GM20000 (cell line): ENCODE measurements around the gene ALDH1A3.

Experiments
- DNase-seq: peaks from one replicate; pipeline ENCODE4 v3.0.0; 2012; ENCODE audit warnings: low spot score
- TF ChIP-seq, protein P1 (sequence below): IDR thresholded peaks from 2 replicates; pipeline ENCODE4 v1.5.1; 2012; ENCODE audit warnings: mild to moderate bottlenecking, control low read depth; ENCODE audit errors: extremely low read depth, missing control alignments

Gene ALDH1A3

DNA sequence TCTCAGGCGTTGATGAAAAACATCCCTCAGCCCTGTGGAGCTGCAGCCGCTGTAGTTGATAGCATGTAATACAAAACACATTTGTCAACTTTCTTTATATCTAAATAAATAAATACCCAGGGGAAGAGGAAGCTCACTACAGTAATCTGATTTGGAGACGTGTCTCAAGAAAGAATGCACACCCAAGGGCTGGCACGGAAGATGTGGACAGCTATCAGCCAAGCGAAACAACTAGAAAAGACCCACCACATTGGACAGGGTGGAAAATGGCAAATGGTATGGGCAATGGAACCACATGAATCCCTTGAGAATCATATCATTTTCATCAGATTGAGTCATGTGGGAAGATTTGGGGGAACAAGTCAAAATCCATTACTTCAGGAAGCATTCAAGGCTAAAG, 43.1 kb upstream of the ALDH1A3 start:
- TF ChIP-seq, protein P1, sequence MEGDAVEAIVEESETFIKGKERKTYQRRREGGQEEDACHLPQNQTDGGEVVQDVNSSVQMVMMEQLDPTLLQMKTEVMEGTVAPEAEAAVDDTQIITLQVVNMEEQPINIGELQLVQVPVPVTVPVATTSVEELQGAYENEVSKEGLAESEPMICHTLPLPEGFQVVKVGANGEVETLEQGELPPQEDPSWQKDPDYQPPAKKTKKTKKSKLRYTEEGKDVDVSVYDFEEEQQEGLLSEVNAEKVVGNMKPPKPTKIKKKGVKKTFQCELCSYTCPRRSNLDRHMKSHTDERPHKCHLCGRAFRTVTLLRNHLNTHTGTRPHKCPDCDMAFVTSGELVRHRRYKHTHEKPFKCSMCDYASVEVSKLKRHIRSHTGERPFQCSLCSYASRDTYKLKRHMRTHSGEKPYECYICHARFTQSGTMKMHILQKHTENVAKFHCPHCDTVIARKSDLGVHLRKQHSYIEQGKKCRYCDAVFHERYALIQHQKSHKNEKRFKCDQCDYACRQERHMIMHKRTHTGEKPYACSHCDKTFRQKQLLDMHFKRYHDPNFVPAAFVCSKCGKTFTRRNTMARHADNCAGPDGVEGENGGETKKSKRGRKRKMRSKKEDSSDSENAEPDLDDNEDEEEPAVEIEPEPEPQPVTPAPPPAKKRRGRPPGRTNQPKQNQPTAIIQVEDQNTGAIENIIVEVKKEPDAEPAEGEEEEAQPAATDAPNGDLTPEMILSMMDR: no peak

DNA sequence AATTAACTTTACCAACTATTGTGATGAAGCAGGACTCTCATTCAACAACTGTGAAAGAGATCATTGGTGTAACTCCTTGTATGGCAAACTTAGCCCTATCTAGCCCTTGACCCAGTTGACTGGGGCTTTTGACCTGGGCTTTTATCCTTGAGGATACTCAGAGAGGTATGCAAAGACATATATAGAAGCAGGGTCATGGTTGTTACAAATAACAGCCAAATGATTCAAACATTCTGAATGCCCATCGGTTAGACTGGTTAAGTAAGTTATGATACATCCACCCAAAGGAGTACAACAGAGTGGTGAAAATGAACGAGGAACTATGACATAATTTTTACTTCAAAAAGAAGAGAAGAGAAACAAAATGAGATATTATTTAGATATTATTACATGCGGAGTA, 38.2 kb upstream of the ALDH1A3 start:
- TF ChIP-seq, protein P1: no peak
- no peak for DNase-seq

More for the DNA sequence above, 43.1 kb upstream of the ALDH1A3 start:
- DNase-seq: no peak

DNA sequence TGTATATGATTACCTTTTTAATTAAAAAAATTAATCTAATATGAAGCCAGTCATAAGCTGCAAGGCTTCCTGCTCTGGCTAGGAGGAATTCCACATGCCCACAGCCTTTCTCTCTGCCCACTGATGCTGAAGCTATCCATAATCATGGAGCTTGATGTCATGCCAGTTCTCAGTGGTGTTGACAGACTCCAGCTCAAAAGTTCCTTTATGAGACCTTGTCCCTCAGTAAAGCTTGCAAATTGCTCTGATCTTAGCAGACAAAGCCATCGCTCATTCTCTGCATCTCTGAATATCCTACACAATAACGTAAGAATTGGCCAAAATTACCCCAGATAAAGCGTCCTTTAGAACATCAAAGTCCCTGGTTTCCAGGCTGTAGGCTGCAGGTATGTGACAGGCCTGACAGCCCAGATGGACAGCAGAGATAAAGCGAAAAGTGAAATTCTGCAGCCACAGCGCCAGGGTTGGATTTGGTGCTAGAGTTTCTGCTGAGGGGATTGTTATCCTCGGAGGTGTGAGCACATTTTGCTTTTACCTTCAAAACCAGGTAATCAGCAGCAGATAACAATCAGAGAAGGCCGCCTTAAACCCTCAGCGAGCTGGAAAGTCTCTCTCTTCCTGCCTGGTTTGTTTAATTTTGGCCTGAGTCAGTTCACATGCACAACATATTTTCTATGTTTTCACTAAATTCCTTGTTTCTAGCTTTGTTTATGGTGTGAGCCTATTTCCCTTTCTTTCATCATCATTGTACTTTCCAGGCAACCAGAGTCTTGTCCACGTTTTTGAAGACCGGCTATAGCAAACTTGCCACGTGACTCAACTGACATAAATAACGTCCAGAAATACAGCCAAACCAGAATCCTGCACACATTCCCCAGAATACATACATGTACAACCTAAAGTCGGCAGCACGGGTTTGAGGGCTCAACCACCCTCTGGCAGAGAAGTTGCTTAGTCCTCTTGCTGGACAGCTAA, 36.6 kb upstream of the ALDH1A3 start:
- TF ChIP-seq, protein P1: no peak
- no peak for DNase-seq

DNA sequence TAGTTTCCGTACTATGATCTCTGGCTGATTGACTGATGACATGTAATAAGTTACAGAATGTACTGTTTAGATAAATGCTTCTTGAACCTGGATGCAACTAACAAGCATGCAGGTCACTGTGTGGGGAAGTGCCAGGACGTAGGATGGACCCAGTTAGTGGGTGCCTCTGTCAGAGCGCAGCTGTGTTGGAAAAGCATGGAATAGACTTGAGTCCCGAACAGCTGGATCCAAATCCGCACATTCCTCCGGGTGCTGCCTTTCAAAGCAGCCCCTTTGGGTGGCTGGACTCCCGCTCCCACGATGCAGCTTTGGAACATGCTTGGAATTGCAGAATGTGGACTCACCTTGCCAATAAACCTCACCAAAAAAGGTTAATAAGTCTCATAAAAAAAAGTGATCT, 35.5 kb upstream of the ALDH1A3 start:
- no peak for DNase-seq
- TF ChIP-seq, protein P1: no peak

DNA sequence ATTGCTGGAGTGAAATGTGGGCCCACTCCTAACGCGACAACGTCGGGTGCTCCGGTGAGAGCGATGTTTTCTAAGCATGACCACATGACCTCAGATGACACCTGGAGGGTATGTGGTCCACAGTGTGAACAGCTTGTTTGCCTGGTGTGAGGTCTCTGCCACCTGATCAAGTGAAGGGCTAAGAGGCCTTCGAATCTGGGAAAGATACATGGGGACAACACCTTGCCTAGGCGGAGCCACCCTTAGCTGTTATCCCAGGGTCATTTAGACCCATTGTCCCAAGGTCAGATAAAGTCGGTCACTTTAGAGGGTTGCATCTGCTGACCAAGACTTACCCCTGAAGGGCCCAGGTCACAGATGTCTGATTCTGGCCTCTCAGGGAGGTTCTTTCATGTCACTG, 34.9 kb upstream of the ALDH1A3 start:
- no peak for DNase-seq
- TF ChIP-seq, protein P1: no peak

DNA sequence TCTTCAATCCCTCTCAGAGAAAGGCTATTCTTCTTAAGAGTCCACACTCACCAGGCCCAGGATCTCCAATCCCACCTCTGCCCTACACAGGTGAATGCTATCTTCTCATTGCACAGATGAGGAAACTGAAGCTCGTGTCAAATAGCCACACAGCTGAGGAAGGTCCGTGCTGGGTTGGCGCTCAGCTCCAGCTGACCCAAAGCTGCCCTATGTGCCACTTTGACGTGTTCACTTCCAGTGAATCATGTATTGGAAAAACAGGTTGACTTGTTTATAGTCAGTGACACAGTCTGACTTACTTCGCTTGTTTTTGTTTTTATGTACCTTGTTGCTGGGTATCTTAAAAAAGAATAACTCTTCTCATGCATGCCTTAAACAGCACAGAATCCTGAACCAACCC, 32.4 kb upstream of the ALDH1A3 start:
- no peak for DNase-seq
- TF ChIP-seq, protein P1: no peak

DNA sequence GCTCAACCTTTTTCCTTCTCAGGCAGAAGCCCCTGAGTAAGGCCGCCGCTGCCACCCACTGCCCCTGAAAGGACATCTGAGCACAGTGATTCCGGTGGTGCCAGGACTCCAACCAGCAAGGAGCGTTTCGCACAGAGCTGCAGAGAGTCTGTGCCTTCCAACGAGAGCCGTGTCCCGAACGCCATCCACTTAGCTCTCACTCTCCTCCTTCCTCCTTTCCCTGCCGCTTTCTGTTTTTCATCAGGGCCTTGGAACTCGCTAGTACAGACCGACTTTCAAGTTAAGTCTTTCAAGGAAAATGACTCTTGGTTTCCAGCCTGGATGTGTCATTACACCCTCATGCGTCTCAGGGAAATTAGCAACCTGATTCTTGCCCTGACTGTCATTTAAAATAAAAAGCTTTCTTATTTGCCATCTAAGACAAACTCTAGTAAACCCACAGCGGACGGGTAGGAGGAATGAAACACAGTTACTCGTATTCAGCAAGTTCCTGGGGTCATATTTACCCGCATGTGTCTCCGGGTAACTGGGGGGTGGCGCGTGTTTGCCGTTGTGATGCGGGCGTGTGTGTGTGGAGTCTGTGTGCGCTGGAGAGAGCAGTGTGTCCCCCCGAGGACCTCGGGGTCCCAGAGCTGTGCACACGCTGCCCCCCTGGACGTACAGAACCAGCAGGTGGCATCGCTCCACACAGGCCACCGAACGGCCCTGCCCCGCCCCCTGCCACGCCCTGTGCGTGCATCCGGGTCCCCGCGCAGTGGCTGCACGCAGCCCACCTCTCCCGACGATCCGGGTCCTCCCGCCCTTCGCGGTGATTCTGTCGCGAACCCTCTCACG, 30.4 kb upstream of the ALDH1A3 start:
- TF ChIP-seq, protein P1: peak; percentile 27
- DNase-seq: peak; percentile 66
